ENCODE results near the gene AATK.

DNA sequence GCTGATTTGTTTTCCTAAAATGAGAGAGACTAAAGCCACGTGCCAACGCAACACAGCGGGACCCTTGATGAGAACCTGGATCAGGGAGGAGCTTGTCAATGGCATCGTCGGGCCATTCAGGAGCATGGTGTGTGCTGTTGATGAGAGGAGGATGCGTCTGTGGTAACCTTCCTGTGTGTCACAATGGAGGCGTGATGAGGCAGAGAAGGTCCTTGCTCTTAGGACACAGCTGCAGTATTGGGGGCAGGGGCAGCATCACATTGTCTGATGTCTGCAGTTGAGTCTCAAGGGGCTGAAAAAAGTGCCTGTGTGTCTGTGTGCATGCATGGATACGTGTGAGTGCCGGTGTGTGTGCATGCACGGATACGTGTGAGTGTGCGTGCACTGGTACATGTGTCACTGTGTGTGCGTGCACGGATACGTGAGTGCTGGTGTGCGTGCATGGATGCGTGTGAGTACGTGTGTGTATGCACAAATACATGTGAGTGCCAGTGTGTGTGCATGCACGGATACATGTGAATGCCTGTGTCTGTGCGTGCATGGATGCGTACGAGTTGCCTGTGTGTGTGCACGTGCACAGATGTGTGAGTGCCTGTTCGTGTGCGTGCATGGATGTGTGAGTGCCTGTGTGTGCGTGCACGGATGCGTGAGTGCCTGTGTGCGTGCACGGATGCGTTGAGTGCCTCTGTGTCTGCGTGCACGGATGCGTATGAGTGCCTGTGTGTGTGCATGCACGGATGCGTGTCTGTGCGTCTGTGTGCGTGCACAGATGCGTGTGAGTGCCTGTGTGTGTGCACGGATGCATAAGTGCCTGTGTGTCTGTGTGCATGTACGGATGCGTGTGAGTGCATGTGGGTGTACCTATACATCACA, 91.8 kb downstream of the AATK start:
- no peak for TF ChIP-seq POLR2A (IDR thresholded peaks at IDR 0.05)
- TF ChIP-seq, protein P1, sequence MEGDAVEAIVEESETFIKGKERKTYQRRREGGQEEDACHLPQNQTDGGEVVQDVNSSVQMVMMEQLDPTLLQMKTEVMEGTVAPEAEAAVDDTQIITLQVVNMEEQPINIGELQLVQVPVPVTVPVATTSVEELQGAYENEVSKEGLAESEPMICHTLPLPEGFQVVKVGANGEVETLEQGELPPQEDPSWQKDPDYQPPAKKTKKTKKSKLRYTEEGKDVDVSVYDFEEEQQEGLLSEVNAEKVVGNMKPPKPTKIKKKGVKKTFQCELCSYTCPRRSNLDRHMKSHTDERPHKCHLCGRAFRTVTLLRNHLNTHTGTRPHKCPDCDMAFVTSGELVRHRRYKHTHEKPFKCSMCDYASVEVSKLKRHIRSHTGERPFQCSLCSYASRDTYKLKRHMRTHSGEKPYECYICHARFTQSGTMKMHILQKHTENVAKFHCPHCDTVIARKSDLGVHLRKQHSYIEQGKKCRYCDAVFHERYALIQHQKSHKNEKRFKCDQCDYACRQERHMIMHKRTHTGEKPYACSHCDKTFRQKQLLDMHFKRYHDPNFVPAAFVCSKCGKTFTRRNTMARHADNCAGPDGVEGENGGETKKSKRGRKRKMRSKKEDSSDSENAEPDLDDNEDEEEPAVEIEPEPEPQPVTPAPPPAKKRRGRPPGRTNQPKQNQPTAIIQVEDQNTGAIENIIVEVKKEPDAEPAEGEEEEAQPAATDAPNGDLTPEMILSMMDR (IDR thresholded peaks at IDR 0.05 in 8 of 11, conservative IDR thresholded peaks at IDR 0.05 in 3 of 11): no peak
- TF ChIP-seq POLR2AphosphoS5 (IDR thresholded peaks at IDR 0.05): no peak
